Calu3 (cell line): Measurements from ENCODE around the gene ANXA10. TPM values are rescaled to one million over a fixed set of nuclear protein-coding genes. Genes with fewer than 3 reads are reported as not detected.
"Not testable (repeated sequence)": the region's sequence is repeated elsewhere in the genome, so short reads cannot be mapped to it uniquely, and the experiment has no call there.

ENCODE experiments used
- BruUV-seq: library from RNA; stranded (reverse); fragments of 400-500 nt; replicated peaks from 2 replicates; lab custom pipeline; 2021; lab: Mats Ljungman, UMichigan
- CTCF ChIA-PET: fragments of 300-600 bp; sonication (Branson Sonifier 250); formaldehyde crosslinking; loops from one replicate; lab custom pipeline; 2022; ENCODE audit warnings: antibody characterized with exemption; lab: Charles Lee
- DNase-seq: peaks from one replicate; pipeline ENCODE4 v3.0.0; 2022
- H3K27ac Mint-ChIP-seq: one replicate; pipeline ENCODE4 v1.8.0; 2022; ENCODE audit warnings: mixed read lengths; ENCODE audit not compliant: unreplicated experiment
- H3K27me3 Mint-ChIP-seq: one replicate; pipeline ENCODE4 v1.8.0; 2022; ENCODE audit warnings: mixed read lengths; ENCODE audit not compliant: unreplicated experiment
- H3K36me3 Mint-ChIP-seq: one replicate; pipeline ENCODE4 v1.8.0; 2022; ENCODE audit warnings: mild to moderate bottlenecking, moderate library complexity, mixed read lengths; ENCODE audit not compliant: insufficient read depth, unreplicated experiment
- H3K4me1 Mint-ChIP-seq: one replicate; pipeline ENCODE4 v1.8.0; 2022; ENCODE audit warnings: mild to moderate bottlenecking, low read depth, mixed read lengths; ENCODE audit not compliant: unreplicated experiment
- H3K4me3 Mint-ChIP-seq: one replicate; pipeline ENCODE4 v1.8.0; 2022; ENCODE audit warnings: mild to moderate bottlenecking, low read depth, moderate library complexity, mixed read lengths; ENCODE audit not compliant: unreplicated experiment
- H3K9me3 Mint-ChIP-seq: one replicate; pipeline ENCODE4 v1.8.0; 2022; ENCODE audit warnings: low read depth, mixed read lengths; ENCODE audit not compliant: unreplicated experiment
- intact Hi-C: fragments of 100-400 bp; cut with micrococcal nuclease; formaldehyde crosslinking; loops from one replicate; pipeline ENCODE4 v1.10.0; 2022; ENCODE audit not compliant: unreplicated experiment
- total RNA-seq: library from RNA; stranded (reverse); gene quantifications from 2 replicates; pipeline ENCODE4 v1.2.3, GENCODE V29; 2022
- TF ChIP-seq, protein P1 (sequence below): fragments of 200-600 bp; IDR thresholded peaks from one replicate; pipeline ENCODE4 v1.8.0; 2022; ENCODE audit warnings: antibody characterized with exemption; ENCODE audit not compliant: unreplicated experiment

ANXA10 gene
- total RNA-seq, 1 experiment from 2014 or later, result 43.2 TPM

DNA sequence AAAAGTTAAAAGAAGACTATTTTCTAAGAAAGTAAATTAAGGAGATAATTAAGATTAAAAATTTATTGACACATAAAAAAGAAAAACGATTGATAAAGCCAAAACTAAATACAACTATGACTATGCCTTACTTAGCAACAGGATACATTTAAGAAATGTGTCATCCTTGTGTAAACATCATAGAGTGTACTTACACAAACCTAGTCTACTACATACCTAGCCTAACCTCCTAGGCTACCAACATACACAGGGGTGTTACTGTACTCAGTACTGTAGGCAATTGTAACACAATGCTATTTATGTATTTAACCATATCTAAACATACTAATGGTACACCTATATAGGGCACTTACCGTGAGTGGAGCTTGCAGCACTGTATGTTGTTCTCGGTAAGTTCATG, 108.3 kb downstream of the ANXA10 start:
- intact Hi-C loops, result no loop called here
- Mint-ChIP-seq H3K4me3 (no peak overlapping the region), H3K36me3 (no peaks in the 10 kb centered on the region), H3K27ac (no peak overlapping the region), H3K9me3 (peaks cover 12% of the 10 kb centered on the region), H3K27me3 (no peaks in the 10 kb centered on the region), H3K4me1 (no peaks in the 10 kb centered on the region)
- no peak for DNase-seq
- TF ChIP-seq, protein P1, sequence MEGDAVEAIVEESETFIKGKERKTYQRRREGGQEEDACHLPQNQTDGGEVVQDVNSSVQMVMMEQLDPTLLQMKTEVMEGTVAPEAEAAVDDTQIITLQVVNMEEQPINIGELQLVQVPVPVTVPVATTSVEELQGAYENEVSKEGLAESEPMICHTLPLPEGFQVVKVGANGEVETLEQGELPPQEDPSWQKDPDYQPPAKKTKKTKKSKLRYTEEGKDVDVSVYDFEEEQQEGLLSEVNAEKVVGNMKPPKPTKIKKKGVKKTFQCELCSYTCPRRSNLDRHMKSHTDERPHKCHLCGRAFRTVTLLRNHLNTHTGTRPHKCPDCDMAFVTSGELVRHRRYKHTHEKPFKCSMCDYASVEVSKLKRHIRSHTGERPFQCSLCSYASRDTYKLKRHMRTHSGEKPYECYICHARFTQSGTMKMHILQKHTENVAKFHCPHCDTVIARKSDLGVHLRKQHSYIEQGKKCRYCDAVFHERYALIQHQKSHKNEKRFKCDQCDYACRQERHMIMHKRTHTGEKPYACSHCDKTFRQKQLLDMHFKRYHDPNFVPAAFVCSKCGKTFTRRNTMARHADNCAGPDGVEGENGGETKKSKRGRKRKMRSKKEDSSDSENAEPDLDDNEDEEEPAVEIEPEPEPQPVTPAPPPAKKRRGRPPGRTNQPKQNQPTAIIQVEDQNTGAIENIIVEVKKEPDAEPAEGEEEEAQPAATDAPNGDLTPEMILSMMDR, result no peak
- no TSS peak for BruUV-seq
- CTCF ChIA-PET, result no interaction called here

DNA sequence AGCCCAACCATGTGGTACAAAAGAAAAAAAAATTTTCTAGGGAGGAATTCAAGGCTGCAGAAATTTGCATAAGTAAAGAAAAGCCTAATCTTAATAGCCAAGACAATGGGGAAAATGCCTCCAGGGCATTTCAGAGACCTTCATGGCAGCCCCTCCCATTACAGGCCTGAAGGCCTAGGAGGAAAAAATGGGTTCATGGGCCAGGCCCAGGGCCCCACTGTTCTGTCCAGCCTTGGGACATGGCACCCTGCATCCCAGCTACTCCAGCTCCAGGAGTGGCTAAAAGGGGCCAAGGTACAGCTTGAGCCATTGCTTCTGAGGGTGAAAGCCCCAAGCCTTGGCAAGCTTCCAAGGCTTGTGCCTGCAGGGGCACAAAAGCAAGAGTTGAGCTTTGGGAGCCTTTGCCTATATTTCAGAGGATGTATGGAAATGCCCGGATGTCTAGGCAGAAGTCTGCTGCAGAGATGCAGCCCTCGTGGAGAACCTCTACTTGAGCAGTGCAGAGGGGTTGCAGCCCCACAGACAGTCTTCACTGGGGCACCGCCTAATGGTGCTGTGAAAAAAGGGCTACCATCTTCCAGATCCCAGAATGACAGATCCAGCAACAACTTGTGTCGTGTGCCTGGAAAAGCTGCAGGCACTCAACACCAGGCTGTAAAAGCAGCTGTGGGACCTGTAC, 111.0 kb downstream of the ANXA10 start:
- Mint-ChIP-seq H3K4me3 (no peak overlapping the region), H3K36me3 (no peaks in the 10 kb centered on the region), H3K27ac (no peak overlapping the region), H3K9me3 (peaks cover 16% of the 10 kb centered on the region), H3K27me3 (no peaks in the 10 kb centered on the region), H3K4me1 (no peaks in the 10 kb centered on the region)
- TF ChIP-seq, protein P1, result no peak
- CTCF ChIA-PET, result interaction anchor here (0.6 kb wide), 1 partner anchor 15 kb away, joined by 3 read pairs; no protein-coding TSS in a partner anchor
- no TSS peak for BruUV-seq
- intact Hi-C loops, result no loop called here
- no peak for DNase-seq

DNA sequence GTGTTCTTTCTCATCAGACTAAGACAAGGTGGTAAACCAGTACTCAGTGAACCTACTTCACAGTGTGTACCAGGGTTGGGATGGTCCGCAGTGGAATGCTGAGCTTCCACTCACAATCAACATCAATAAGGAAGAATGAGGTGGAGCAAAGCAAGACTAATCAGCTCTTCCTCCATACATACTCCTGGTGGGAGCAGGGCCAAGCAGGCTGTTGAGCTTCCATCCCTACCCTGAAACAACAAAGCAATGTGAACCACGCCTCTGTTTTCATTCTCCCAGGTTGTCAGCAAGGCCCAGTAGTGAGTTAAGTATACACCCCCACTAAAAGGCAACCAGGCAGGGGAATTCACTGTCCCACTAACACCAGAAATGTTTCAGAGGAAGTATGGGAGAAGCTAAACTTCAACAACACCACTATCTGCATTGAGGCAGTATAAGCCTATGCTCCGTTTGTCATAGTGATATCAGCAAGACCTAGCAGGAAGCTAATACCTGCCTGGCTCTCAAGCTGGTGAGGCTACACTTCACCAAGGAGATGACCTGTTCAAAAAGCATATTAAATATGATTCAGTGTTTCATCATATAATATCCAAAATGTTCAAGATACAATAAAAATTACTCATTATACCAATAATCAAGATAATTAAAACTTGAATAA, 116.7 kb downstream of the ANXA10 start:
- CTCF ChIA-PET, result no interaction called here
- H3K36me3 Mint-ChIP-seq, result no peaks in the 10 kb centered on the region
- no TSS peak for BruUV-seq
- no peak overlapping the region for H3K27ac Mint-ChIP-seq
- intact Hi-C loops, result no loop called here
- no peak overlapping the region for H3K4me3 Mint-ChIP-seq
- no peaks in the 10 kb centered on the region for H3K27me3 Mint-ChIP-seq
- H3K9me3 Mint-ChIP-seq, result peaks cover 5% of the 10 kb centered on the region
- TF ChIP-seq, protein P1, result no peak
- no peaks in the 10 kb centered on the region for H3K4me1 Mint-ChIP-seq
- DNase-seq, result no peak

DNA sequence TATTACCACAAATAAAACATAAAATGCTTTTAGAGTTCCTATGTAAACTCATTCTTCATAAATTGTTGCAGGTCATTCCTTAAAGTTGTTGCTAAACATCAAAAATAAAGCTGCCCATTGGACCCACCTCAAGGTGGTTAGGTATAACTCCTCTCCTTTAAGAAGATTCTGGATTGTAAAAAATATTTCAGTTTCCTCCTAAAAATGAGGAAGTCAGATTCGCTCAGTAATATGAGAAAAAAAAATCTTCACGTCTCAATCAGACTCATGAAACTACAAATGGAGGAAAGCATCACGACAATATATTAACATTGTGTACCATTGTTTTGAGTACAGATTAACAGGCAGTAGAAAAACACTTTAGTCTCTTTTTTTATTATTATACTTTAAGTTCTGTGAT, 120.3 kb downstream of the ANXA10 start:
- intact Hi-C loops, result no loop called here
- peaks cover 5% of the 10 kb centered on the region for H3K4me1 Mint-ChIP-seq
- CTCF ChIA-PET, result no interaction called here
- no peaks in the 10 kb centered on the region for H3K36me3 Mint-ChIP-seq
- no peaks in the 10 kb centered on the region for H3K9me3 Mint-ChIP-seq
- no peaks in the 10 kb centered on the region for H3K27me3 Mint-ChIP-seq
- H3K4me3 Mint-ChIP-seq, result no peak overlapping the region
- no peak for DNase-seq
- no peak overlapping the region for H3K27ac Mint-ChIP-seq
- TF ChIP-seq, protein P1, result no peak
- no TSS peak for BruUV-seq

DNA sequence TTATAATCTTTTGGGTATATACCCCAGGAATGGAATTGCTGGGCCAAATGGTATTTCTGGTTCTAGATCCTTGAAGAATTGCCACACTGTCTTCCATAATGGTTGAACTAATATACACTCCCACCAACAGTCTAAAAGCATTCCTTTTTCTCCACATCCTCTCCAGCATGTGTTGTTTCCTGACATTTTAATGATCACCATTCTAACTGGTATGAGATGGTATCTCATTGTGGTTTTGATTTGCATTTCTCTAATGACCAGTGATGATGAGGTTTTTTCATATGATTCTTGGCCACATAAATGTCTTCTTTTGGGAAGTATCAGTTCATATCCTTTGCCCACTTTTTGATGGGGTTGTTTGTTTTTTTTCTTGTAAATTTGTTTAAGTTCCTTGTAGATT, 121.2 kb downstream of the ANXA10 start:
- H3K27ac Mint-ChIP-seq, DNase-seq, H3K36me3 Mint-ChIP-seq, CTCF ChIA-PET, intact Hi-C loops, H3K27me3 Mint-ChIP-seq, H3K4me3 Mint-ChIP-seq, H3K9me3 Mint-ChIP-seq, BruUV-seq: not testable (repeated sequence)
- peaks cover 13% of the 10 kb centered on the region for H3K4me1 Mint-ChIP-seq
